HepG2 (cell line): ENCODE data around the gene C1QTNF5. TPM values are rescaled to one million over a fixed set of nuclear protein-coding genes. Genes with fewer than 3 reads are reported as not detected.

Experiments used
- KDM5B ChIP-seq: sonication (generic); formaldehyde crosslinking; IDR thresholded peaks from 2 replicates; pipeline ENCODE4 v1.4.0; 2020; ENCODE audit warnings: missing genetic modification reagents, mild to moderate bottlenecking, borderline replicate concordance
- PATZ1 ChIP-seq: sonication (generic); formaldehyde crosslinking; IDR thresholded peaks from 2 replicates; pipeline ENCODE4 v1.4.0; 2020; ENCODE audit warnings: missing genetic modification reagents
- SPEN ChIP-seq: sonication (generic); formaldehyde crosslinking; IDR thresholded peaks from 2 replicates; pipeline ENCODE4 v1.5.1; 2020; ENCODE audit warnings: low read depth, mild to moderate bottlenecking, missing genetic modification reagents
- TRAFD1 ChIP-seq: sonication (generic); formaldehyde crosslinking; IDR thresholded peaks from 2 replicates; pipeline ENCODE4 v1.5.1; 2020; ENCODE audit warnings: missing genetic modification reagents, mild to moderate bottlenecking, borderline replicate concordance
- TSC22D2 ChIP-seq: sonication (generic); formaldehyde crosslinking; IDR thresholded peaks from 2 replicates; pipeline ENCODE4 v1.5.1; 2020; ENCODE audit warnings: missing genetic modification reagents, mild to moderate bottlenecking, borderline replicate concordance
- ZNF713 ChIP-seq: sonication (generic); formaldehyde crosslinking; IDR thresholded peaks from 2 replicates; pipeline ENCODE4 v1.4.0; 2020; ENCODE audit warnings: mild to moderate bottlenecking, missing genetic modification reagents
- ZNF724P ChIP-seq: sonication (generic); formaldehyde crosslinking; IDR thresholded peaks from 2 replicates; pipeline ENCODE4 v1.8.0; 2022; ENCODE audit warnings: missing genetic modification reagents, borderline replicate concordance
- ZNF770 ChIP-seq: sonication (generic); formaldehyde crosslinking; IDR thresholded peaks from 2 replicates; pipeline ENCODE4 v1.5.0; 2020; ENCODE audit warnings: mild to moderate bottlenecking, missing genetic modification reagents
- ZUFSP ChIP-seq: sonication (generic); formaldehyde crosslinking; IDR thresholded peaks from 2 replicates; pipeline ENCODE4 v1.9.0; 2021; ENCODE audit warnings: missing genetic modification reagents, mild to moderate bottlenecking, borderline replicate concordance
- polyA plus RNA-seq, 8 experiments: library from polyadenylated mRNA; depleted of rRNA in 3 of 8; stranded (reverse) in 7 of 8; unstranded in 1 of 8; fragments of >200 nt; fragmentation: Illumina TruSeq in 4 of 8; extraction: Trizol in 4 of 8; gene quantifications; 2 replicates each; pipeline versions ENCODE4 v1.2.1 to v1.2.3, GENCODE V29; 2011 to 2016; ENCODE audit warnings: low read depth in 4 of 8, missing spikeins in 1 of 8, mixed read lengths in 1 of 8; ENCODE audit not compliant: insufficient read depth in 1 of 8
- total RNA-seq, 5 experiments: library from RNA; depleted of rRNA; stranded (reverse); fragments of >200 nt; fragmentation: Illumina TruSeq; extraction: Trizol; gene quantifications; 2 replicates each; pipeline ENCODE4 v1.2.3, GENCODE V29; 2016; ENCODE audit warnings: low read depth in 1 of 5

C1QTNF5 gene
- total and polyA plus RNA-seq, 2 of the 13 experiments (the other 11 are each of a cell fraction or from before 2014, with no cell fraction given), result 0.86 to 1.2 TPM

- TF ChIP-seq TRAFD1 (no peak), KDM5B (0 out of 2 replicates have a peak, but pooled peaks have one; percentile 25), PATZ1 (peak; percentile 27; the same call in 1 of the 2 replicates), ZNF770 (no peak), SPEN (CRISPR knock-in tag) (no peak), ZUFSP (CRISPR knock-in tag) (no peak), ZNF713 (CRISPR knock-in tag) (no peak), TSC22D2 (CRISPR knock-in tag) (no peak), ZNF724P (CRISPR knock-in tag) (no peak)
- TF ChIP-seq, all 625 proteins: peak for 7
Observed at GRCh38 chr11:119316016-119316728, 24.5 kb downstream of the C1QTNF5 start (continued).
